ENCODE measurements around the gene RASSF4.

RASSF4 gene

GRCh38 chr10:45023426-45023825 is 63.8 kb downstream of the RASSF4 start:
- DNase-seq = no peak
- H3K9me3 ChIP-seq (ENCODE audit: control insufficient read depth, low read length) = peaks cover 3% of the 10 kb centered on the region
- H2BK15ac ChIP-seq (ENCODE audit: low read depth, poor library complexity, severe bottlenecking) = no peak overlapping the region
- no peak overlapping the region for H3K14ac ChIP-seq (ENCODE audit: low read length in 2 of 2)
- no peak overlapping the region for H3K27ac ChIP-seq (ENCODE audit: low read length, poor library complexity, severe bottlenecking)
- H3K4me1 ChIP-seq (ENCODE audit: control insufficient read depth, insufficient read depth, low read depth, low read length) = no peaks in the 10 kb centered on the region
- no peak overlapping the region for H2BK120ac ChIP-seq (ENCODE audit: low read depth, low read length)
- no peak overlapping the region for H3K18ac ChIP-seq (ENCODE audit: low read depth in 1 of 2, low read length in 2 of 2)
- H3K79me1 ChIP-seq (replicated peaks; ENCODE audit: low read length, poor library complexity, severe bottlenecking) = no peaks in the 10 kb centered on the region
- H2BK12ac ChIP-seq (ENCODE audit: low read length in 2 of 2) = no peak overlapping the region
- H4K91ac ChIP-seq (ENCODE audit: low read length) = no peak overlapping the region
- no peak overlapping the region for H2BK5ac ChIP-seq (ENCODE audit: low read depth, low read length, poor library complexity, severe bottlenecking)
- H3K23ac ChIP-seq (ENCODE audit: low read length in 2 of 2) = no peak overlapping the region
- no peak overlapping the region for H3K4me3 ChIP-seq (ENCODE audit: insufficient read depth in 1 of 2, low read depth in 1 of 2, low read length in 2 of 2)
- H2AFZ ChIP-seq (ENCODE audit: low read depth, low read length) = no peak overlapping the region
- H3K27me3 ChIP-seq (ENCODE audit: control insufficient read depth in 1 of 2, insufficient read depth in 1 of 2, low read length in 2 of 2) = no peaks in the 10 kb centered on the region
- H2AK5ac ChIP-seq (ENCODE audit: low read length, severe bottlenecking) = no peak overlapping the region
- 90% methylated on average over 1 of the region's 2 CpGs for WGBS
- H3K9ac ChIP-seq (ENCODE audit: low read length) = no peak overlapping the region
- no peak overlapping the region for H3K4me2 ChIP-seq (ENCODE audit: low read length, poor library complexity, severe bottlenecking)
- no peak overlapping the region for H4K8ac ChIP-seq (ENCODE audit: low read length)
- H3K4ac ChIP-seq (ENCODE audit: low read depth in 1 of 2, low read length in 2 of 2) = no peak overlapping the region
- H3K36me3 ChIP-seq (ENCODE audit: control insufficient read depth in 1 of 2, insufficient read depth in 2 of 2, low read depth in 1 of 2, low read length in 2 of 2) = no peaks in the 10 kb centered on the region

GRCh38 chr10:45034301-45034700 is 74.7 kb downstream of the RASSF4 start:
- H2BK15ac ChIP-seq (ENCODE audit: low read depth, poor library complexity, severe bottlenecking) = no peak overlapping the region
- H3K9me3 ChIP-seq (ENCODE audit: control insufficient read depth, low read length) = peaks cover 13% of the 10 kb centered on the region
- no peak overlapping the region for H2AFZ ChIP-seq (ENCODE audit: low read depth, low read length)
- no peaks in the 10 kb centered on the region for H3K27me3 ChIP-seq (ENCODE audit: control insufficient read depth in 1 of 2, insufficient read depth in 1 of 2, low read length in 2 of 2)
- H3K27ac ChIP-seq (ENCODE audit: low read length, poor library complexity, severe bottlenecking) = no peak overlapping the region
- no peak overlapping the region for H3K18ac ChIP-seq (ENCODE audit: low read depth in 1 of 2, low read length in 2 of 2)
- H2BK12ac ChIP-seq (ENCODE audit: low read length in 2 of 2) = no peak overlapping the region
- H3K79me1 ChIP-seq (replicated peaks; ENCODE audit: low read length, poor library complexity, severe bottlenecking) = no peaks in the 10 kb centered on the region
- H4K91ac ChIP-seq (ENCODE audit: low read length) = no peak overlapping the region
- no peak overlapping the region for H3K4ac ChIP-seq (ENCODE audit: low read depth in 1 of 2, low read length in 2 of 2)
- H3K36me3 ChIP-seq (ENCODE audit: control insufficient read depth in 1 of 2, insufficient read depth in 2 of 2, low read depth in 1 of 2, low read length in 2 of 2) = no peaks in the 10 kb centered on the region
- H2AK5ac ChIP-seq (ENCODE audit: low read length, severe bottlenecking) = no peak overlapping the region
- no peak overlapping the region for H2BK120ac ChIP-seq (ENCODE audit: low read depth, low read length)
- no peaks in the 10 kb centered on the region for H3K4me1 ChIP-seq (ENCODE audit: control insufficient read depth, insufficient read depth, low read depth, low read length)
- no peak for DNase-seq
- H3K4me3 ChIP-seq (ENCODE audit: insufficient read depth in 1 of 2, low read depth in 1 of 2, low read length in 2 of 2) = no peak overlapping the region
- no peak overlapping the region for H2BK5ac ChIP-seq (ENCODE audit: low read depth, low read length, poor library complexity, severe bottlenecking)
- H3K23ac ChIP-seq (ENCODE audit: low read length in 2 of 2) = no peak overlapping the region
- H3K14ac ChIP-seq (ENCODE audit: low read length in 2 of 2) = no peak overlapping the region
- H3K9ac ChIP-seq (ENCODE audit: low read length) = no peak overlapping the region
- no peak overlapping the region for H4K8ac ChIP-seq (ENCODE audit: low read length)
- no peak overlapping the region for H3K4me2 ChIP-seq (ENCODE audit: low read length, poor library complexity, severe bottlenecking)

- Histone ChIP-seq H3K4ac (ENCODE audit: low read depth in 1 of 2, low read length in 2 of 2) (no peak overlapping the region), H2BK12ac (ENCODE audit: low read length in 2 of 2) (no peak overlapping the region), H3K79me1 (replicated peaks; ENCODE audit: low read length, poor library complexity, severe bottlenecking) (no peaks in the 10 kb centered on the region), H3K27me3 (ENCODE audit: control insufficient read depth in 1 of 2, insufficient read depth in 1 of 2, low read length in 2 of 2) (no peaks in the 10 kb centered on the region), H2AK5ac (ENCODE audit: low read length, severe bottlenecking) (no peak overlapping the region), H2BK15ac (ENCODE audit: low read depth, poor library complexity, severe bottlenecking) (no peak overlapping the region), H3K9me3 (ENCODE audit: control insufficient read depth, low read length) (peaks cover 3% of the 10 kb centered on the region), H3K27ac (ENCODE audit: low read length, poor library complexity, severe bottlenecking) (no peak overlapping the region), H3K4me1 (ENCODE audit: control insufficient read depth, insufficient read depth, low read depth, low read length) (no peaks in the 10 kb centered on the region), H2AFZ (ENCODE audit: low read depth, low read length) (no peak overlapping the region), H3K14ac (ENCODE audit: low read length in 2 of 2) (no peak overlapping the region), H3K4me3 (ENCODE audit: insufficient read depth in 1 of 2, low read depth in 1 of 2, low read length in 2 of 2) (no peak overlapping the region), H4K91ac (ENCODE audit: low read length) (no peak overlapping the region), H3K23ac (ENCODE audit: low read length in 2 of 2) (no peak overlapping the region), H3K9ac (ENCODE audit: low read length) (no peak overlapping the region), H2BK5ac (ENCODE audit: low read depth, low read length, poor library complexity, severe bottlenecking) (no peak overlapping the region), H2BK120ac (ENCODE audit: low read depth, low read length) (no peak overlapping the region), H4K8ac (ENCODE audit: low read length) (no peak overlapping the region), H3K18ac (ENCODE audit: low read depth in 1 of 2, low read length in 2 of 2) (no peak overlapping the region), H3K36me3 (ENCODE audit: control insufficient read depth in 1 of 2, insufficient read depth in 2 of 2, low read depth in 1 of 2, low read length in 2 of 2) (no peaks in the 10 kb centered on the region), H3K4me2 (ENCODE audit: low read length, poor library complexity, severe bottlenecking) (no peak overlapping the region)
- no peak for DNase-seq
Observed at GRCh38 chr10:45035673-45036072, 76.1 kb downstream of the RASSF4 start.

GRCh38 chr10:45040921-45041542 is 81.4 kb downstream of the RASSF4 start:
- no peak overlapping the region for H2AFZ ChIP-seq (ENCODE audit: low read depth, low read length)
- H2AK5ac ChIP-seq (ENCODE audit: low read length, severe bottlenecking) = no peak overlapping the region
- no peak overlapping the region for H2BK15ac ChIP-seq (ENCODE audit: low read depth, poor library complexity, severe bottlenecking)
- H3K18ac ChIP-seq (ENCODE audit: low read depth in 1 of 2, low read length in 2 of 2) = no peak overlapping the region
- H2BK12ac ChIP-seq (ENCODE audit: low read length in 2 of 2) = no peak overlapping the region
- H3K4me2 ChIP-seq (ENCODE audit: low read length, poor library complexity, severe bottlenecking) = no peak overlapping the region
- H3K4me3 ChIP-seq (ENCODE audit: insufficient read depth in 1 of 2, low read depth in 1 of 2, low read length in 2 of 2) = no peak overlapping the region
- no peaks in the 10 kb centered on the region for H3K27me3 ChIP-seq (ENCODE audit: control insufficient read depth in 1 of 2, insufficient read depth in 1 of 2, low read length in 2 of 2)
- no peak overlapping the region for H2BK5ac ChIP-seq (ENCODE audit: low read depth, low read length, poor library complexity, severe bottlenecking)
- no peaks in the 10 kb centered on the region for H3K4me1 ChIP-seq (ENCODE audit: control insufficient read depth, insufficient read depth, low read depth, low read length)
- no peak overlapping the region for H3K4ac ChIP-seq (ENCODE audit: low read depth in 1 of 2, low read length in 2 of 2)
- no peaks in the 10 kb centered on the region for H3K36me3 ChIP-seq (ENCODE audit: control insufficient read depth in 1 of 2, insufficient read depth in 2 of 2, low read depth in 1 of 2, low read length in 2 of 2)
- H3K23ac ChIP-seq (ENCODE audit: low read length in 2 of 2) = no peak overlapping the region
- no peak overlapping the region for H3K9ac ChIP-seq (ENCODE audit: low read length)
- H3K27ac ChIP-seq (ENCODE audit: low read length, poor library complexity, severe bottlenecking) = no peak overlapping the region
- H2BK120ac ChIP-seq (ENCODE audit: low read depth, low read length) = no peak overlapping the region
- H4K91ac ChIP-seq (ENCODE audit: low read length) = no peak overlapping the region
- no peak overlapping the region for H4K8ac ChIP-seq (ENCODE audit: low read length)
- DNase-seq = no peak
- H3K9me3 ChIP-seq (ENCODE audit: control insufficient read depth, low read length) = no peaks in the 10 kb centered on the region
- no peak overlapping the region for H3K14ac ChIP-seq (ENCODE audit: low read length in 2 of 2)
- H3K79me1 ChIP-seq (replicated peaks; ENCODE audit: low read length, poor library complexity, severe bottlenecking) = no peaks in the 10 kb centered on the region

All from mesenchymal stem cell (in vitro differentiated cells and primary cell).